HCT116 (cell line): Measurements from ENCODE around the gene STK32C. TPM values are rescaled to one million over a fixed set of nuclear protein-coding genes. Genes with fewer than 3 reads are reported as not detected.

Experiments
- ATAC-seq: fragments of 200-7000 bp; cut with Tn5 transposase; 2 replicates; pipeline ENCODE4 v1.9.1; 2020; ENCODE audit warnings: mild to moderate bottlenecking, moderate library complexity
- BruUV-seq: library from RNA; stranded (reverse); fragments of 400-500 nt; replicated peaks from 2 replicates; lab custom pipeline; 2021; lab: Mats Ljungman, UMichigan
- CTCF ChIA-PET: fragments of 300-600 bp; sonication (Branson Sonifier 250); formaldehyde crosslinking; loops from one replicate; lab custom pipeline; 2021; ENCODE audit warnings: antibody characterized with exemption; lab: Charles Lee
- POLR2A ChIA-PET: fragments of 300-600, 350-600 bp; sonication (Branson Sonifier 250); formaldehyde crosslinking; loops from one replicate; lab custom pipeline; 2021; ENCODE audit warnings: antibody characterized with exemption; lab: Charles Lee
- RAD21 ChIA-PET, 2 experiments: fragments of 300-600 bp; sonication (Branson Sonifier 250); formaldehyde crosslinking; loops; one replicate each; lab custom pipeline; 2023; ENCODE audit warnings: low total read pairs in 2 of 2; ENCODE audit not compliant: uncharacterized antibody in 2 of 2, unreplicated experiment in 2 of 2, low non-redundant PET in 1 of 2; lab: Charles Lee
- DNase-seq: peaks from one replicate; pipeline ENCODE4 v3.0.0-alpha.2; 2010; ENCODE audit warnings: low read depth, low spot score
- H2AFZ ChIP-seq: fragments of 200-600 bp; shearing (Covaris generic), sonication (generic); 2 replicates; pipeline ENCODE4 v1.6.1; 2017; ENCODE audit warnings: low read depth, mixed run types, mixed read lengths, antibody characterized with exemption, low read length; ENCODE audit not compliant: poor library complexity, severe bottlenecking
- H3K27ac ChIP-seq: 2 replicates; pipeline ENCODE4 v1.5.1; 2012; ENCODE audit warnings: low read depth, low read length
- H3K27me3 ChIP-seq: fragments of 200-600 bp; sonication (generic); 2 replicates; pipeline ENCODE4 v1.6.1; 2016; ENCODE audit warnings: mixed run types, low read length, mixed read lengths; ENCODE audit not compliant: insufficient read depth
- H3K36me3 ChIP-seq, 2 experiments: fragments of 200-500 bp in 1 of 2; fragments of 200-600 bp in 1 of 2; sonication (Bioruptor generic) in 1 of 2; sonication (generic) in 1 of 2; 2 replicates each; pipeline versions ENCODE4 v1.5.1 to v1.6.1; 2014 to 2016; ENCODE audit warnings: low read length in 2 of 2, inconsistent platforms in 1 of 2, mixed read lengths in 1 of 2, mixed run types in 1 of 2; ENCODE audit not compliant: insufficient read depth in 2 of 2, control insufficient read depth in 1 of 2
- H3K4me1 ChIP-seq, 2 experiments: fragments of 200-600 bp in 1 of 2; sonication (generic) in 1 of 2; 2 replicates each; pipeline versions ENCODE4 v1.5.1 to v1.6.1; 2012 to 2017; ENCODE audit warnings: low read length in 2 of 2, inconsistent platforms in 1 of 2, mild to moderate bottlenecking in 1 of 2, mixed read lengths in 1 of 2, mixed run types in 1 of 2, moderate library complexity in 1 of 2; ENCODE audit not compliant: insufficient read depth in 2 of 2, control insufficient read depth in 1 of 2
- H3K4me2 ChIP-seq: fragments of 200-600 bp; sonication (generic); 2 replicates; pipeline ENCODE4 v1.6.1; 2017; ENCODE audit warnings: mixed run types, low read length, mixed read lengths
- H3K4me3 ChIP-seq, 2 experiments: fragments of 200-600 bp in 1 of 2; sonication (generic) in 1 of 2; replicated peaks in 1 of 2; 2 replicates each; pipeline ENCODE4 v1.5.1; 2011 to 2016; ENCODE audit warnings: low read length in 2 of 2, control low read depth in 1 of 2, low read depth in 1 of 2, mild to moderate bottlenecking in 1 of 2, mixed read lengths in 1 of 2, mixed run types in 1 of 2
- H3K79me2 ChIP-seq: fragments of 200-600 bp; sonication (generic); 2 replicates; pipeline ENCODE4 v1.6.1; 2017; ENCODE audit warnings: mild to moderate bottlenecking, mixed run types, low read length, moderate library complexity, mixed read lengths; ENCODE audit not compliant: insufficient read depth
- H3K9ac ChIP-seq: fragments of 200-600 bp; sonication (generic); 2 replicates; pipeline ENCODE4 v1.6.1; 2016; ENCODE audit warnings: low read length, mixed read lengths
- H3K9me2 ChIP-seq: fragments of 200-600 bp; sonication (generic), shearing (Covaris generic); 2 replicates; pipeline ENCODE4 v1.6.1; 2017; ENCODE audit warnings: mixed run types, mild to moderate bottlenecking, moderate library complexity; ENCODE audit not compliant: insufficient read depth
- H3K9me3 ChIP-seq, 2 experiments: fragments of 200-500 bp in 1 of 2; fragments of 200-600 bp in 1 of 2; sonication (Bioruptor generic) in 1 of 2; sonication (generic) in 1 of 2; 2 replicates each; pipeline ENCODE4 v1.6.1; 2014 to 2017; ENCODE audit warnings: low read length in 2 of 2, mixed read lengths in 2 of 2, inconsistent platforms in 1 of 2, low read depth in 1 of 2, mild to moderate bottlenecking in 1 of 2, mixed run types in 1 of 2, moderate library complexity in 1 of 2; ENCODE audit not compliant: control insufficient read depth in 1 of 2, insufficient read depth in 1 of 2
- H4K20me1 ChIP-seq: fragments of 200-600 bp; sonication (generic), shearing (Covaris generic); 2 replicates; pipeline ENCODE4 v1.6.1; 2017; ENCODE audit warnings: mixed run types, mild to moderate bottlenecking, moderate library complexity; ENCODE audit not compliant: insufficient read depth
- CBX3 ChIP-seq: IDR thresholded peaks from 2 replicates; pipeline ENCODE4 v1.6.1; 2012; ENCODE audit warnings: low read depth
- CEBPB ChIP-seq: IDR thresholded peaks from 2 replicates; pipeline ENCODE4 v1.6.1; 2012; ENCODE audit warnings: low read depth
- ELF1 ChIP-seq: IDR thresholded peaks from 2 replicates; pipeline ENCODE4 v1.6.1; 2012; ENCODE audit warnings: low read depth, borderline replicate concordance
- EZH2 ChIP-seq: fragments of 200-600 bp; sonication (generic); IDR thresholded peaks from 2 replicates; pipeline ENCODE4 v1.6.1; 2017; ENCODE audit warnings: antibody characterized with exemption, mixed run types
- FOSL1 ChIP-seq: IDR thresholded peaks from 2 replicates; pipeline ENCODE4 v1.6.1; 2012; ENCODE audit warnings: low read depth
- POLR2A ChIP-seq: IDR thresholded peaks from 2 replicates; pipeline ENCODE4 v1.7.0; 2011; ENCODE audit warnings: borderline replicate concordance; ENCODE audit not compliant: insufficient read depth, insufficient read length; ENCODE audit errors: extremely low read depth
- POLR2AphosphoS5 ChIP-seq: IDR thresholded peaks from 2 replicates; pipeline ENCODE4 v1.6.1; 2011; ENCODE audit warnings: mild to moderate bottlenecking, low read depth, low read length, moderate library complexity
- RAD21 ChIP-seq: IDR thresholded peaks from 2 replicates; pipeline ENCODE4 v1.6.1; 2012; ENCODE audit warnings: low read depth, mild to moderate bottlenecking
- SP1 ChIP-seq: IDR thresholded peaks from 2 replicates; pipeline ENCODE4 v1.6.1; 2012; ENCODE audit warnings: low read depth
- SRF ChIP-seq: IDR thresholded peaks from 2 replicates; pipeline ENCODE4 v1.6.1; 2012; ENCODE audit warnings: low read depth
- TCF7L2 ChIP-seq: IDR thresholded peaks from 2 replicates; pipeline ENCODE4 v1.7.0; 2011; ENCODE audit warnings: borderline replicate concordance, inconsistent platforms; ENCODE audit not compliant: insufficient read depth, insufficient read length; ENCODE audit errors: extremely low read depth
- YY1 ChIP-seq: IDR thresholded peaks from 2 replicates; pipeline ENCODE4 v1.6.1; 2011; ENCODE audit warnings: low read length, low read depth, moderate library complexity, mild to moderate bottlenecking; ENCODE audit not compliant: insufficient replicate concordance; ENCODE audit errors: extremely low read depth
- ZFX ChIP-seq: fragments of 450-650 bp; IDR thresholded peaks from 2 replicates; pipeline ENCODE4 v1.6.1; 2017
- ZNF274 ChIP-seq: fragments of 200-500 bp; sonication (Bioruptor generic); IDR thresholded peaks from 2 replicates; pipeline ENCODE4 v1.6.1; 2014; ENCODE audit warnings: mild to moderate bottlenecking, low read depth, low read length, inconsistent platforms
- intact Hi-C: fragments of 100-400 bp; cut with micrococcal nuclease; formaldehyde crosslinking; loops from 2 replicates; pipeline ENCODE4 v1.10.0; 2022
- total RNA-seq: library from RNA; stranded (reverse); gene quantifications from one replicate; pipeline ENCODE4 v1.2.1, GENCODE V29; 2021; ENCODE audit not compliant: unreplicated experiment
- TF ChIP-seq, protein P1 (sequence below), 3 experiments: fragments of 200-600 bp in 1 of 3; sonication (generic) in 1 of 3; IDR thresholded peaks in 2 of 3; conservative IDR thresholded peaks in 1 of 3; 2 replicates each; pipeline ENCODE4 v1.5.1; 2012 to 2017; ENCODE audit warnings: low read depth in 2 of 3, low read length in 2 of 3, antibody characterized with exemption in 1 of 3, borderline replicate concordance in 1 of 3, control low read depth in 1 of 3, mild to moderate bottlenecking in 1 of 3, mixed read lengths in 1 of 3, mixed run types in 1 of 3, moderate library complexity in 1 of 3; ENCODE audit not compliant: insufficient read depth in 1 of 3
- TF ChIP-seq, protein P2 (sequence below): IDR thresholded peaks from 2 replicates; pipeline ENCODE4 v1.6.1; 2012
- TF ChIP-seq, protein P3 (sequence below): IDR thresholded peaks from 2 replicates; pipeline ENCODE4 v1.6.1; 2012; ENCODE audit warnings: low read depth
- TF ChIP-seq, protein P4 (sequence below): IDR thresholded peaks from 2 replicates; pipeline ENCODE4 v1.6.1; 2012

STK32C gene
- total RNA-seq, 1 experiment from 2014 or later = 29.7 TPM

DNA sequence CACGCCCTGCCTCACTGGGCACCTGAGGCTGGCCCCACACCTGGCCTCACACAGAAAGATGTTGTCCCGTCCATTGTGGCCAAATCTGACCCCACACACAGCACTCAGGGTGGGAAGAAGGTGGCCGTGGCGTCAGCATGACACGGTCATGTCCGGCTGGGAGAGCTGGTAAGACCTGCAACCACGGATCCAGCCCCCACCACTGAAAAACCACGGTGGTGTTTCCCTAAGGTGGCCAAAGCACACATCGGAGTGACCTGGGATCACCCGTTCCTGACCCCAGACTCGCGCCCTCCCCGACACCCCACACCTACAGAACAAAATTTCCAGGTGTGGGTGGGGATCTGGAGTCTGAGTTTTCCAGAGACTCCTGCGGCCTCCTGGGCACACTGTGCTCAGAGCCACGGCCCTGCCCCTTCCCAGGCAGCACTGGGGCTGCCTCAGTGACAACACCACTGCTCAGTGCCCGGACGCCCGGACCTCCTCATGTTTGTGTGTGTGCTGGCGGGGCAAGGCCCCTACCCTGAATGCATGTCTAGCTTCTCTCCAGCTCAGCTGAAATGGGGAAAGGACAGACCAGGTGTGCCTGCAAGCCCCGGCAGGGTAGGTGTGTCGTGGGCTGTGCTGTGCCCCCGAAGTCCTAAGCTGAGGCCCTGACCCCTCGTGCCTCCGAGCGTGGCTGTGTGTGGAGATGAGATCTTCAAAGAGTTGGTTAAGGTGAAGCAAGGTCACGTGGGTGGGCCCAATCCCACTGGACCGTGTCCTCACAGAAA lies 36.1 kb downstream of the STK32C start (continued):
- TF ChIP-seq, protein P1, sequence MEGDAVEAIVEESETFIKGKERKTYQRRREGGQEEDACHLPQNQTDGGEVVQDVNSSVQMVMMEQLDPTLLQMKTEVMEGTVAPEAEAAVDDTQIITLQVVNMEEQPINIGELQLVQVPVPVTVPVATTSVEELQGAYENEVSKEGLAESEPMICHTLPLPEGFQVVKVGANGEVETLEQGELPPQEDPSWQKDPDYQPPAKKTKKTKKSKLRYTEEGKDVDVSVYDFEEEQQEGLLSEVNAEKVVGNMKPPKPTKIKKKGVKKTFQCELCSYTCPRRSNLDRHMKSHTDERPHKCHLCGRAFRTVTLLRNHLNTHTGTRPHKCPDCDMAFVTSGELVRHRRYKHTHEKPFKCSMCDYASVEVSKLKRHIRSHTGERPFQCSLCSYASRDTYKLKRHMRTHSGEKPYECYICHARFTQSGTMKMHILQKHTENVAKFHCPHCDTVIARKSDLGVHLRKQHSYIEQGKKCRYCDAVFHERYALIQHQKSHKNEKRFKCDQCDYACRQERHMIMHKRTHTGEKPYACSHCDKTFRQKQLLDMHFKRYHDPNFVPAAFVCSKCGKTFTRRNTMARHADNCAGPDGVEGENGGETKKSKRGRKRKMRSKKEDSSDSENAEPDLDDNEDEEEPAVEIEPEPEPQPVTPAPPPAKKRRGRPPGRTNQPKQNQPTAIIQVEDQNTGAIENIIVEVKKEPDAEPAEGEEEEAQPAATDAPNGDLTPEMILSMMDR (IDR thresholded peaks at IDR 0.05 in 2 of 3, conservative IDR thresholded peaks at IDR 0.05 in 1 of 3; ENCODE audit: borderline replicate concordance in 1 of 3, insufficient read depth in 1 of 3, low read depth in 2 of 3, low read length in 2 of 3) = no peak
- TF ChIP-seq SP1 = no peak
- no peak for TF ChIP-seq SRF
- TF ChIP-seq, protein P2, sequence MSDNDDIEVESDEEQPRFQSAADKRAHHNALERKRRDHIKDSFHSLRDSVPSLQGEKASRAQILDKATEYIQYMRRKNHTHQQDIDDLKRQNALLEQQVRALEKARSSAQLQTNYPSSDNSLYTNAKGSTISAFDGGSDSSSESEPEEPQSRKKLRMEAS = no peak
- TF ChIP-seq TCF7L2 = no peak
- TF ChIP-seq RAD21 = no peak
- TF ChIP-seq ZNF274 = no peak
- no peak for TF ChIP-seq CBX3
- no peak for TF ChIP-seq ZFX
- no peak for TF ChIP-seq FOSL1

DNA sequence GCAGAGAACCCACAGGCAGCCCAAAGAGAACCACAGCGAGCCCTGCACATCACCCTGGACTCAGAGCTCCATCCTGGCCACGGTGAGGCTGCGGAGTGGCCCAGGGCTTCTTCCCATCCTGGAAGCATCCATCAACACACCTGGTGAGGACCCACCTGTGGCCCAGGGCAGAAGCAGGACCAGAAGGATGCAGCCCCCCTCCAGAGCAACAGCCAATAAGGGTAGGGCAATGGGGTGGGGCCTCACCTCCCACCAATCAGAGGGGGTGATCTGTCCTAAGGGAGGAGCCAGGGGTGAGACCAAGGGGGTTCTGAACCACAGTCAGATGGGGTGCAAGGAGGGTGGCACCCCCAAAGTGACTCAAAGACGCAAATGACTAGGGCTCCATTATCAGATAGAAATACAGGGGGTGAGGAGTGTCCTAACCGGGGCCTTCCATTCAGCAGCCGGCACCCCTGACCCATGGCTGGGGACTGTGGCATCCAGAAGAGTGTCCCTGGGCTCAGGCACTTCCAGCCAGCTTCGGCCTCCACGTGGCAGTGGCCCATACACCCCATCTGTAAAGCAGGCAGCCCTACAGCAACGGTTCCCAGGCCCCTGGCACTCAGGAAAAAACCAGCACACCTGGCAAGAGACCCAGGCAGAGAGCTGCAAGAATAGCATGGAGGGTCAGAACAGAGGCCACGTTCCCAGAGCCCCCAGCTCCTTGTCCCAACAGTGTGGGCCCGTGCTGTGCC lies 36.9 kb downstream of the STK32C start:
- H3K79me2 ChIP-seq = no peaks in the 10 kb centered on the region
- no peak for ATAC-seq
- no peak overlapping the region for H2AFZ ChIP-seq
- H3K9me2 ChIP-seq = no peaks in the 10 kb centered on the region
- H3K9me3 ChIP-seq = no peaks in the 10 kb centered on the region
- no TSS peak for BruUV-seq
- no peak overlapping the region for H3K4me3 ChIP-seq
- H3K9ac ChIP-seq = no peak overlapping the region
- no peak overlapping the region for H3K4me2 ChIP-seq
- CTCF ChIA-PET = no interaction called here
- no peak overlapping the region for H3K27ac ChIP-seq
- intact Hi-C loops = no loop called here
- no peaks in the 10 kb centered on the region for H4K20me1 ChIP-seq
- H3K36me3 ChIP-seq = no peaks in the 10 kb centered on the region
- POLR2A ChIA-PET = no interaction called here
- H3K27me3 ChIP-seq = no peaks in the 10 kb centered on the region
- no peaks in the 10 kb centered on the region for H3K4me1 ChIP-seq
- DNase-seq = no peak
- RAD21 ChIA-PET = no interaction called here
- TF ChIP-seq, protein P3, sequence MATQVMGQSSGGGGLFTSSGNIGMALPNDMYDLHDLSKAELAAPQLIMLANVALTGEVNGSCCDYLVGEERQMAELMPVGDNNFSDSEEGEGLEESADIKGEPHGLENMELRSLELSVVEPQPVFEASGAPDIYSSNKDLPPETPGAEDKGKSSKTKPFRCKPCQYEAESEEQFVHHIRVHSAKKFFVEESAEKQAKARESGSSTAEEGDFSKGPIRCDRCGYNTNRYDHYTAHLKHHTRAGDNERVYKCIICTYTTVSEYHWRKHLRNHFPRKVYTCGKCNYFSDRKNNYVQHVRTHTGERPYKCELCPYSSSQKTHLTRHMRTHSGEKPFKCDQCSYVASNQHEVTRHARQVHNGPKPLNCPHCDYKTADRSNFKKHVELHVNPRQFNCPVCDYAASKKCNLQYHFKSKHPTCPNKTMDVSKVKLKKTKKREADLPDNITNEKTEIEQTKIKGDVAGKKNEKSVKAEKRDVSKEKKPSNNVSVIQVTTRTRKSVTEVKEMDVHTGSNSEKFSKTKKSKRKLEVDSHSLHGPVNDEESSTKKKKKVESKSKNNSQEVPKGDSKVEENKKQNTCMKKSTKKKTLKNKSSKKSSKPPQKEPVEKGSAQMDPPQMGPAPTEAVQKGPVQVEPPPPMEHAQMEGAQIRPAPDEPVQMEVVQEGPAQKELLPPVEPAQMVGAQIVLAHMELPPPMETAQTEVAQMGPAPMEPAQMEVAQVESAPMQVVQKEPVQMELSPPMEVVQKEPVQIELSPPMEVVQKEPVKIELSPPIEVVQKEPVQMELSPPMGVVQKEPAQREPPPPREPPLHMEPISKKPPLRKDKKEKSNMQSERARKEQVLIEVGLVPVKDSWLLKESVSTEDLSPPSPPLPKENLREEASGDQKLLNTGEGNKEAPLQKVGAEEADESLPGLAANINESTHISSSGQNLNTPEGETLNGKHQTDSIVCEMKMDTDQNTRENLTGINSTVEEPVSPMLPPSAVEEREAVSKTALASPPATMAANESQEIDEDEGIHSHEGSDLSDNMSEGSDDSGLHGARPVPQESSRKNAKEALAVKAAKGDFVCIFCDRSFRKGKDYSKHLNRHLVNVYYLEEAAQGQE = no peak
- TF ChIP-seq ZFX (no peak), ELF1 (no peak), YY1 (no peak), SP1 (no peak), CEBPB (no peak), POLR2AphosphoS5 (no peak), EZH2 (no peak), CBX3 (no peak), SRF (no peak), TCF7L2 (no peak), POLR2A (no peak), RAD21 (no peak)
- TF ChIP-seq, protein P4, sequence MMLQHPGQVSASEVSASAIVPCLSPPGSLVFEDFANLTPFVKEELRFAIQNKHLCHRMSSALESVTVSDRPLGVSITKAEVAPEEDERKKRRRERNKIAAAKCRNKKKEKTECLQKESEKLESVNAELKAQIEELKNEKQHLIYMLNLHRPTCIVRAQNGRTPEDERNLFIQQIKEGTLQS = no peak
- TF ChIP-seq, protein P2 = no peak
